Ovary (tissue), 3 donors: Measurements from ENCODE around the gene FXYD1.

Experiments
- EP300 ChIP-seq: sonication (generic); formaldehyde crosslinking; IDR thresholded peaks from one replicate; pipeline ENCODE4 v1.6.1; 2017; ENCODE audit warnings: antibody characterized with exemption
- POLR2A ChIP-seq: fragments of 450-650 bp; IDR thresholded peaks from one replicate; pipeline ENCODE4 v1.6.1; 2017; ENCODE audit warnings: antibody characterized with exemption, mild to moderate bottlenecking, moderate library complexity
- TF ChIP-seq, protein P1 (sequence below), 3 donors: fragments of 450-650 bp in 2 of 3; fragments of 200-600 bp in 1 of 3; IDR thresholded peaks; one replicate each; pipeline versions ENCODE4 v1.5.1 to v1.8.0; 2016 to 2022; ENCODE audit warnings: antibody characterized with exemption in 3 of 3, mild to moderate bottlenecking in 1 of 3
- donor health status: DM: no; HTN: no; CAD: no.

DNA sequence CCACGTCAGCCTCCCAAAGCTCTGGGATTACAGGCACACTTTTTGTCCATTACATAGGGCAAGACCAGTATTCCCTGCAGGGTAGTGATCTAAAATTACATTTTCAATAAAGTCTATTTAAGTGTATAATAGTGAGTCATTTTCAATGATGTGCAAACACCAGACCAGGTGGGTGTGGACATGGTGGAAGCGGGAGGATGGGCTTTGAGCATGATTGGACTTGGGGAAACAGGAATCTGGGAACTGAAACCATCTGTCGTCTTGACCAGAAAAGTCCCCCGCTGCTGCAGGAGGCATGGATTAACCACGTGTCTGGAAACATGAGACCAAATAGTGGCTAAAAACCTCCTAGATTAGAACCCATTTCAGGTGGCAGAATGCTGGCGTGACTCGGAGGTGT, 18.1 kb upstream of the FXYD1 start:
- TF ChIP-seq, protein P1, sequence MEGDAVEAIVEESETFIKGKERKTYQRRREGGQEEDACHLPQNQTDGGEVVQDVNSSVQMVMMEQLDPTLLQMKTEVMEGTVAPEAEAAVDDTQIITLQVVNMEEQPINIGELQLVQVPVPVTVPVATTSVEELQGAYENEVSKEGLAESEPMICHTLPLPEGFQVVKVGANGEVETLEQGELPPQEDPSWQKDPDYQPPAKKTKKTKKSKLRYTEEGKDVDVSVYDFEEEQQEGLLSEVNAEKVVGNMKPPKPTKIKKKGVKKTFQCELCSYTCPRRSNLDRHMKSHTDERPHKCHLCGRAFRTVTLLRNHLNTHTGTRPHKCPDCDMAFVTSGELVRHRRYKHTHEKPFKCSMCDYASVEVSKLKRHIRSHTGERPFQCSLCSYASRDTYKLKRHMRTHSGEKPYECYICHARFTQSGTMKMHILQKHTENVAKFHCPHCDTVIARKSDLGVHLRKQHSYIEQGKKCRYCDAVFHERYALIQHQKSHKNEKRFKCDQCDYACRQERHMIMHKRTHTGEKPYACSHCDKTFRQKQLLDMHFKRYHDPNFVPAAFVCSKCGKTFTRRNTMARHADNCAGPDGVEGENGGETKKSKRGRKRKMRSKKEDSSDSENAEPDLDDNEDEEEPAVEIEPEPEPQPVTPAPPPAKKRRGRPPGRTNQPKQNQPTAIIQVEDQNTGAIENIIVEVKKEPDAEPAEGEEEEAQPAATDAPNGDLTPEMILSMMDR (IDR thresholded peaks at IDR 0.05), result no peak
- no peak for TF ChIP-seq POLR2A
- no peak for TF ChIP-seq EP300
